DOHH2 (cell line): ENCODE data around the gene OGFOD3.
"Not testable (repeated sequence)": the region's sequence is repeated elsewhere in the genome, so short reads cannot be mapped to it uniquely, and the experiment has no call there.

Experiments
- CTCF ChIP-seq: fragments of 200-600 bp; sonication (generic); IDR thresholded peaks from one replicate; pipeline ENCODE4 v1.5.1; 2014; ENCODE audit warnings: antibody characterized with exemption, mild to moderate bottlenecking, low read depth, low read length; ENCODE audit not compliant: poor library complexity, severe bottlenecking
- EZH2phosphoT487 ChIP-seq: fragments of 200-600 bp; sonication (generic); IDR thresholded peaks from 2 replicates; pipeline ENCODE4 v1.6.1; 2017; ENCODE audit warnings: borderline replicate concordance, mild to moderate bottlenecking, antibody characterized with exemption, low read length, moderate library complexity, mixed read lengths

GRCh38 chr17:82459936-82460335 is 41.5 kb upstream of the OGFOD3 start:
- TF ChIP-seq CTCF, EZH2phosphoT487: not testable (repeated sequence)
